ENCODE data around the gene DAAM1. TPM values are rescaled to one million over a fixed set of nuclear protein-coding genes. Genes with fewer than 3 reads are reported as not detected.

The DAAM1 gene
- total RNA-seq, 6 experiments from 2014 or later: 7.5 to 12.2 (median 8.6) TPM

DNA sequence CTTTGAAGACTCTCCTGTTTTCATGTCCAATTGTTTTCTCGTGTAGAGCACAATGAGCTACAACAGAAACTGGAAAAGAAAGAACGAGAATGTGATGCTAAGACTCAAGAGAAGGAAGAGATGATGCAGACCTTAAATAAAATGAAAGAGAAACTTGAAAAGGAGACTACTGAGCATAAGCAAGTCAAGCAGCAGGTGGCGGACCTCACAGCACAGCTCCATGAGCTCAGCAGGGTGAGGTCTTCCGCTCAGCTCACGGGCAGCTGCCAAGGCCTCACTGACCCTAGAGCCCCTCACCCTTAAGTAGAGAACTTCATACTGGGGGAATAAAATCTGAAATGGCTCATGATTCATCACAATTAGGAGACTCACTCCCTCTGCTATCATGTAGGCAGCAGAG, 142.0 kb downstream of the DAAM1 start:
- Mint-ChIP-seq H3K36me3 (ENCODE audit: low read depth) (peaks cover 15% of the 10 kb centered on the region; the same call in 1 of the 2 replicates), H3K27me3 (ENCODE audit: insufficient read depth) (no peaks in the 10 kb centered on the region), H3K27ac (no peak overlapping the region), H3K4me1 (ENCODE audit: low read depth) (peaks cover 64% of the 10 kb centered on the region), H3K9me3 (no peaks in the 10 kb centered on the region), H3K4me3 (no peak overlapping the region)
- DNase-seq: no peak
- TF ChIP-seq, protein P1, sequence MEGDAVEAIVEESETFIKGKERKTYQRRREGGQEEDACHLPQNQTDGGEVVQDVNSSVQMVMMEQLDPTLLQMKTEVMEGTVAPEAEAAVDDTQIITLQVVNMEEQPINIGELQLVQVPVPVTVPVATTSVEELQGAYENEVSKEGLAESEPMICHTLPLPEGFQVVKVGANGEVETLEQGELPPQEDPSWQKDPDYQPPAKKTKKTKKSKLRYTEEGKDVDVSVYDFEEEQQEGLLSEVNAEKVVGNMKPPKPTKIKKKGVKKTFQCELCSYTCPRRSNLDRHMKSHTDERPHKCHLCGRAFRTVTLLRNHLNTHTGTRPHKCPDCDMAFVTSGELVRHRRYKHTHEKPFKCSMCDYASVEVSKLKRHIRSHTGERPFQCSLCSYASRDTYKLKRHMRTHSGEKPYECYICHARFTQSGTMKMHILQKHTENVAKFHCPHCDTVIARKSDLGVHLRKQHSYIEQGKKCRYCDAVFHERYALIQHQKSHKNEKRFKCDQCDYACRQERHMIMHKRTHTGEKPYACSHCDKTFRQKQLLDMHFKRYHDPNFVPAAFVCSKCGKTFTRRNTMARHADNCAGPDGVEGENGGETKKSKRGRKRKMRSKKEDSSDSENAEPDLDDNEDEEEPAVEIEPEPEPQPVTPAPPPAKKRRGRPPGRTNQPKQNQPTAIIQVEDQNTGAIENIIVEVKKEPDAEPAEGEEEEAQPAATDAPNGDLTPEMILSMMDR (IDR thresholded peaks at IDR 0.05): no peak; the same call in 1 of the 2 replicates

DNA sequence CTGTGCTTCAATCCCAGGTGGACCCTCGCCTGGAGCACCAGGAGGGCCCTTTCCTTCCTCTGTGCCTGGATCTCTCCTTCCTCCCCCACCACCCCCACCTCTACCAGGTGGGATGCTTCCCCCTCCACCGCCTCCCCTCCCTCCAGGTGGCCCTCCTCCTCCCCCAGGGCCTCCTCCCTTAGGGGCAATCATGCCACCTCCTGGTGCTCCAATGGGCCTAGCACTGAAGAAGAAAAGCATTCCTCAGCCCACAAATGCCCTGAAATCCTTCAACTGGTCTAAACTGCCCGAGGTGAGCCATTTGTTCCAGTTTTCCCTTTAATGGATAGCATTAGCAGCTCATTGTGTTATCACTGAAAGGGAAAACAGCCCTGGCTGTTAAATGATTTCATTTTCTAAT, 142.8 kb downstream of the DAAM1 start:
- Mint-ChIP-seq H3K9me3 (no peaks in the 10 kb centered on the region), H3K36me3 (ENCODE audit: low read depth) (peaks cover 15% of the 10 kb centered on the region; the same call in 1 of the 2 replicates), H3K27ac (no peak overlapping the region), H3K4me3 (no peak overlapping the region), H3K27me3 (ENCODE audit: insufficient read depth) (no peaks in the 10 kb centered on the region), H3K4me1 (ENCODE audit: low read depth) (peaks cover 64% of the 10 kb centered on the region)
- TF ChIP-seq, protein P1 (IDR thresholded peaks at IDR 0.05): no peak; the same call in 1 of the 2 replicates
- no peak for DNase-seq

DNA sequence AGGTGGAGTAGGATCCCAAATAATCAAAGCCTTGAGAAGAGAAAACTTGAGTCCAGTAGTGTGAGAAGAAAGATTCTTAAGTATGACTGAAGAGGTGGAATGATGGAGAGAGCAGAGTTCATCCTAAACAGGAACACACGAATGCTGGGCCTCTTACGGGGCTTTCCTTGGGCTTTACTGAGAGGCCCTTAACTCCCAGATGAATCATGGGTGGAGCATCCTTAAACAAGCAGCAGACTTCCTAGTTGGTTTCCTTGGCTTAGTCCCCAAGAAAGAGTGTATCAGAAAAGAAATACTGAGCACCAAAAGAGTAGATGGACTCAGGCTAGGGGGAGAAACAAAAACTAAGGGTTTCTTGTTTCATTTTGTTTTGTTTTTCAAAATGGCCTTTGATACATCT, 144.3 kb downstream of the DAAM1 start:
- no peaks in the 10 kb centered on the region for H3K9me3 Mint-ChIP-seq
- peaks cover 73% of the 10 kb centered on the region for H3K4me1 Mint-ChIP-seq (ENCODE audit: low read depth)
- H3K4me3 Mint-ChIP-seq: peak overlapping the region; percentile 25
- peak; percentile 79 for DNase-seq
- no peaks in the 10 kb centered on the region for H3K27me3 Mint-ChIP-seq (ENCODE audit: insufficient read depth)
- TF ChIP-seq, protein P1 (IDR thresholded peaks at IDR 0.05): no peak
- peaks cover 15% of the 10 kb centered on the region; the same call in 1 of the 2 replicates for H3K36me3 Mint-ChIP-seq (ENCODE audit: low read depth)
- peak overlapping the region; percentile 90 for H3K27ac Mint-ChIP-seq

DNA sequence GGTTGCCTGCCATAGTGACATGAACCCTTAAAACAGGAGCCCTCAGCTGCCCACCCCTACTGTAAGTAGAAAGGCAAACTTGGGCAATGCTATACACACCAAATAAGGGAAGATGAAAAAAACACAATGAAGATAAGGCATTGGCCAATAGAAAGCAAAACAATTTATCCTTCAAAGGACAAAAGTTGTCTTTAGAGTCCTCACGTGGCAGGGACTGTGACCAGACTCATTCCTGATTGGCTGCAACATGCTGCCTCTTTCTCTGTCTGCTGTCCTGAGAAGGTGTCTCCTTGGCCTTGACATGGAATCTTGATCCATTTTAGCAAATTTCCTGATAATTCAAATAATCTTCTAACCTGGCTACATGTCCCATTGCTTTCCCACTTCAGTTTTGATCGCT, 144.8 kb downstream of the DAAM1 start:
- Mint-ChIP-seq H3K4me3 (peak overlapping the region; percentile 50; the same call in 1 of the 2 replicates), H3K36me3 (ENCODE audit: low read depth) (peaks cover 17% of the 10 kb centered on the region; the same call in 1 of the 2 replicates), H3K27me3 (ENCODE audit: insufficient read depth) (no peaks in the 10 kb centered on the region), H3K27ac (peak overlapping the region; percentile 90), H3K4me1 (ENCODE audit: low read depth) (peaks cover 74% of the 10 kb centered on the region), H3K9me3 (no peaks in the 10 kb centered on the region)
- TF ChIP-seq, protein P1 (IDR thresholded peaks at IDR 0.05): no peak
- no peak for DNase-seq

DNA sequence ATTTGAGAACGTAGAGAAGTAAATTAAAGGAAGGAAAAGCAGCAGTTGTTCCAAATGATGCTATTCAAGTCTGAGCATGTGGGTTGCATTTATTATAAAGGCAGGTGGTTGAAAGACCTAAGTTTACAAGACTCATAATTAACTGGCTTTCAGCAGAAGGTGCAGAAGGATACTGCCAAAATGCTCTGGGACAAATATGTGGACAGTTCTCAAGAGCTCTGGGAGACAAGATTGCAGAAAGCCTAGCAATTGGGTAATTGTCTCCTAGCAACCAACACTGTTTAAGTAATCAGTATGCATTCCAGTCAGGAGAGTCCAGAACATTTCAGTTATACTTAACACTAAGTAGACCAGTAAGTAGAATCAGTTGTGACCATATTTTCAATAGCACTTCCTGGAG, 145.2 kb downstream of the DAAM1 start:
- H3K9me3 Mint-ChIP-seq: no peaks in the 10 kb centered on the region
- peaks cover 72% of the 10 kb centered on the region for H3K4me1 Mint-ChIP-seq (ENCODE audit: low read depth)
- H3K27me3 Mint-ChIP-seq (ENCODE audit: insufficient read depth): no peaks in the 10 kb centered on the region
- peak overlapping the region; percentile 50; the same call in 1 of the 2 replicates for H3K4me3 Mint-ChIP-seq
- peak; percentile 93 for DNase-seq
- peak overlapping the region; percentile 90 for H3K27ac Mint-ChIP-seq
- TF ChIP-seq, protein P1 (IDR thresholded peaks at IDR 0.05): no peak
- peaks cover 15% of the 10 kb centered on the region; the same call in 1 of the 2 replicates for H3K36me3 Mint-ChIP-seq (ENCODE audit: low read depth)
